Measurements from ENCODE around the gene PCDHGB1.
"Not testable (repeated sequence)": the region's sequence is repeated elsewhere in the genome, so short reads cannot be mapped to it uniquely, and the experiment has no call there.

PCDHGB1 gene

DNA sequence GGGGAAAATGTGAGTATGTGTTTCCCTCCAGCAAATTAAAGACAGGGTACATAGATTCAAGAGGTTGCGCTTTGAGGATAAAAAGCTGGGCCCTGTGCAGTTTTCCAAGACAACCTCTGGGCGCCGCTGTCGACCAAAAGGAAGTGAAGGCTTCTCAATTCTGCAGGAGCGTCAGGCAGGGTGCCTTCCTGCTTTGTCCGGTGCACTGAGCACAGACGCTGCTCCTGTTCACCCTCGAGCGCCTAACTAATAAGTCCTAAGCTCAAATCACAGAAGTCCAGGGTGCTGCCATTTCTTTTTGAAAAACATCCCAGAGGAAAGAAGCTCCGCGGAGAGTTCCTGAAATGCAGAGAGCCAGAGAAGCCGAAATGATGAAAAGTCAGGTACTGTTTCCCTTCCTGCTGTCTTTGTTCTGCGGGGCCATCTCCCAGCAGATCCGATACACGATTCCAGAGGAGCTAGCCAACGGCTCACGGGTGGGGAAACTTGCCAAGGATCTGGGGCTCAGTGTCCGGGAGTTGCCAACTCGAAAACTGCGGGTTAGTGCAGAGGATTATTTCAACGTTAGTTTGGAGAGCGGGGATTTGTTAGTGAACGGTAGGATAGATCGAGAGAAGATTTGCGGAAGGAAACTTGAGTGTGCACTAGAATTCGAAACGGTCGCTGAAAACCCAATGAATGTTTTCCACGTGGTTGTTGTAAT is at the start of gene PCDHGB1:
Gene PCDHGB1, plus strand, starts transcription at position 183 of the 703 bp plus-strand sequence. Its CDS starts 162 bp downstream, at position 345.
- peak; percentile 62 to 74 for DNase-seq

GRCh38 chr5:141303756-141304155 is 46.1 kb upstream of the PCDHGB1 start, which contains the start of gene SLC25A2:
Gene SLC25A2 (minus strand): TSS chr5:141304049. CDS start chr5:141303865, 184 bp downstream.
- DNase-seq, result no peak

DNA sequence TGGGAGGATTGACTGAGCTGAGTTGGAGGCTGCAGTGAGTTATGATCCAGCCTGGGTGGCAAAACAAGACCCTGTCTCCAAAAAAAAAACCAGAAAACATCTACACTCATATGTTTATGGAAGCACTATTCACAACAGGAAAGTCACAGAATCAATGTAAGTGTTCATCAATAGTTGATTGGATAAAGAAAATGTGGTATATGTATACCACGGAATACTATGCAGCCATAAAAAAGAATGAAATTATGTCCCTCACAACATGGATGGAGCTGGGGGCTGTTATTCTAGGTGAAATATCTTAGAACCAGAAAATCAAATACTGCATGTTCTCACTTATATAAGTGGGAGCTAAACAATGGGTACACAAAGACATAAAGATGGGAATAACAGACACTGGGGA is 43.3 kb upstream of the PCDHGB1 start:
- DNase-seq, result no peak

- DNase-seq, result no peak
These were observed 36.2 kb upstream of the PCDHGB1 start for GRCh38 chr5:141313711-141314110.

GRCh38 chr5:141316963-141317362 is 32.9 kb upstream of the PCDHGB1 start:
- DNase-seq, result not testable (repeated sequence)

GRCh38 chr5:141319202-141319601 is 30.7 kb upstream of the PCDHGB1 start:
- no peak for DNase-seq

- DNase-seq, result no peak
These were observed 30.2 kb upstream of the PCDHGB1 start for GRCh38 chr5:141319699-141320098.

DNA sequence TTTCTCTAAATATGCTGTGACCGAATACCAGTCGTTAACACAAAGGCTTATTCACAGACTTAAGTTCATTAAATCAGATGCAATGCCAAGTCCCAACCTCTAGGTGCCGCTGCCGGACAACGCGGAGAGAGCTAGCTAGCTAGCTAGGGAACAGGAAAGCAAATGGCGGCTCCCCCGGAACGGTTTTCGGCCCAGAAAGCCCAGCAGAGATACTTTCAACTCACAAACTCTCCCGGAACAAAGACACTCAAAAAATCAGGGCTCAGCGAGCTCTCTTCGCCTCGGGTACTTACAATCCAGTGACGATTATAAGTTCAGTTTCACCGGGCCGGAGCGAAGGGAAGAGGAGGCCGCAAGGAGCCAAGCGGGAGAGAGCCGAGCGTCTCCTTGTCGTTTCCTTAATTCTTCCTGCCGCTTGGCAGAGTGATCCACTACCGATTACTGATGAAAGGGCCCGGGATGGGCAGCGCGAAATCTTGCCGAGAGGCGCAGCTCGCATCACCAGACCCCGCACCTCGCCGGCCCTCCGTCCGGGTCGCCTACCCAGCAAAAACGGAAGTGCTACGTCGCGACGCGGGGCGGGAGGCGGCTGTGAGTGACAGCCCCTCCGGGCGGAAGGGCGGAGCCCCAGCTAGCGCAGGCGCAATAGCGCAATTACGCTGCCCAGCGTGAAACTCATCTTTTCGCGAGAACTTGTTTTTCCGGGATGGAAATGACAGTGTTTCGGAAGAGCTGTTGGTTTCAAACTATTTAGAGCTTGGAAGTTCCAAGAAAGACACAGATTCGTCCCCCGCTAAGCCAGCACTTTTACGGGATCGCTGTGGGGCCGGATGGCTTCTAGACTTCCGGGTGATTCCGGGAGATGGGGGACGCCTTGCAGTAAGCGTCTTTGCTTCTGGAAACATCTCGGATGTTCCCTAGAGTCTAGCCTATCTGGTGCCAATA is 29.4 kb upstream of the PCDHGB1 start, which contains the start of gene TAF7:
Gene TAF7, minus strand, starts transcription at position 560 of the 945 bp plus-strand sequence. CDS start 740 bp downstream, outside the sequence.
- DNase-seq, result peak; percentile 86 to 94

DNA sequence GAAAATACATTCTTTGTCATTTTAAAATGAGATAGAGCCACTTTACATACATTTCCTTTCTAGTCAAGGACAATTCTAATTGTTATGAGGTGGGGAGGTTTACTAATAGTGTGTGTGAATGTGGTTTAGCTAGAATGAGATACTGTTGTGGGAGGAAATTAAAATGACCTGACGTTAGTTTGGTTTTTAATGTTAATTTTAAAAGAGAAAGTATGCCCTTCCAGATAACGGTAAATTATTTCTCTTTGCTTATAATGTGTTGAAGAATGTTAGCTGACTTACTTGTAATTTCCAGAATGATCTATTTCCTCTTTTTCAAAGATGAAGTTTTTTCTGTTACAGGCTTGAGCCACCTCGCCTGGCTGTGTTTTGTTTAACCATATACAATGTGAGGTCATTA is 27.6 kb upstream of the PCDHGB1 start:
- no peak for DNase-seq

- peak; percentile 13 to 76 for DNase-seq
These were observed 23.6 kb upstream of the PCDHGB1 start for GRCh38 chr5:141326088-141326854.

DNA sequence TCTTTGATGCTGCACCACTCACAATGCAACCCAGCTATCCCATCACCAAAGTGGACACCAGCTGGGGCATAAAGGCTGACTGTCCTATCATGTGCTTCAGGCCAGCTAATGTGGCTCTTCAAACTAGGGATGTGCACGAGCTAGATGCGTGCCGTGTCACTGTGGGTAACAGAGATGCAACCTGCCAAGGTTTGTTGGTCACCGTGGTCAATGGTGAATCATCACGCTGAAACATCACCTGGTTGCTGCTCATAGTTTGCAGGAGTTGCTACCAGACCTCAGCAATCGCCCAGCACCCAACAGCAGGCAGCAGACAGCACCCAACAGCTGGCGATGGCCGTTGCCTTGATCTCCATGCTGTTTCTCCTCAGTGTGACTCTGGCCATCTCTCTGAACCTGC is 21.7 kb upstream of the PCDHGB1 start:
- DNase-seq, result no peak

- peak; percentile 34 to 79 for DNase-seq
These were observed 19.4 kb upstream of the PCDHGB1 start, which contains the start of gene PCDHGA1 for GRCh38 chr5:141330299-141331080. Gene PCDHGA1 (plus strand): TSS chr5:141330514.

DNA sequence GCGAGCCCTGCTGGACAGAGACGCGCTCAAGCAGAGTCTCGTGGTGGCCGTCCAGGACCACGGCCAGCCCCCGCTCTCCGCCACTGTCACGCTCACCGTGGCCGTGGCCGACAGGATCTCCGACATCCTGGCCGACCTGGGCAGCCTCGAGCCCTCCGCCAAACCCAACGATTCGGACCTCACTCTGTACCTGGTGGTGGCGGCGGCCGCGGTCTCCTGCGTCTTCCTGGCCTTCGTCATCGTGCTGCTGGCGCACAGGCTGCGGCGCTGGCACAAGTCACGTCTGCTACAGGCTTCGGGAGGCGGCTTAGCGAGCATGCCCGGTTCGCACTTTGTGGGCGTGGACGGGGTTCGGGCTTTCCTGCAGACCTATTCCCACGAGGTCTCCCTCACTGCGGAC is 17.3 kb upstream of the PCDHGB1 start:
- DNase-seq, result not testable (repeated sequence)

DNA sequence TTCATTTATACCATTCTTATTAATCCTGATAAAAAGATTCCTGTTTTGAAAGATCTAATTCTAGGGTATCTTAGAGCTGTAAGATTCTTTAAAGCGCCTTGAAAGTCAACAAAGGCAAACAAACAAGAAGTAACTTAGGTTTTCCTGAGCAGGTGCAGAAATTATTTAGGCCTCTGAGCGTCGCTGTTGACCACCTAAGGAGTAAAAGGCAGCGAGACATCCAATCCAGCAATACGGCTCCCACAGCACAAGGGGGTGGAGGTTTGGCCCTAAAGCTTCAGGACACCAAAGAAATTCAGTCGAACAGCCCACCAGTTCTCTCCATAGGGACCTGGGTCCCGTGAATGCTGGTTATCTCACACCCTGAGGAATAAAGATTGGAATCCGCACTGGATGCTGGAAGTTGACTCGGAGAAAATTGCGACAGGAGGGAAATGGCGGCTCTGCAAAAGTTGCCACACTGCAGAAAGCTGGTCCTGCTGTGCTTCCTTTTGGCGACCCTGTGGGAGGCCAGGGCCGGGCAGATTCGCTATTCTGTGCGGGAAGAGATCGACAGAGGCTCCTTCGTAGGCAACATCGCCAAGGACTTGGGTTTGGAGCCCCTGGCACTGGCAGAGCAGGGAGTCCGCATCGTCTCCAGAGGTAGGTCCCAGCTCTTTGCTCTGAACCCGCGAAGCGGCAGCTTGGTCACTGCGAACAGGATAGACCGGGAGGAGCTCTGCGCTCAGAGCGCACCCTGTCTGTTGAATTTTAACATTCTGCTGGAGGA is 11.2 kb upstream of the PCDHGB1 start, which contains the start of gene PCDHGA2:
Gene PCDHGA2, plus strand, starts transcription at position 223 of the 769 bp plus-strand sequence.
- DNase-seq, result peak; percentile 11 to 42

DNA sequence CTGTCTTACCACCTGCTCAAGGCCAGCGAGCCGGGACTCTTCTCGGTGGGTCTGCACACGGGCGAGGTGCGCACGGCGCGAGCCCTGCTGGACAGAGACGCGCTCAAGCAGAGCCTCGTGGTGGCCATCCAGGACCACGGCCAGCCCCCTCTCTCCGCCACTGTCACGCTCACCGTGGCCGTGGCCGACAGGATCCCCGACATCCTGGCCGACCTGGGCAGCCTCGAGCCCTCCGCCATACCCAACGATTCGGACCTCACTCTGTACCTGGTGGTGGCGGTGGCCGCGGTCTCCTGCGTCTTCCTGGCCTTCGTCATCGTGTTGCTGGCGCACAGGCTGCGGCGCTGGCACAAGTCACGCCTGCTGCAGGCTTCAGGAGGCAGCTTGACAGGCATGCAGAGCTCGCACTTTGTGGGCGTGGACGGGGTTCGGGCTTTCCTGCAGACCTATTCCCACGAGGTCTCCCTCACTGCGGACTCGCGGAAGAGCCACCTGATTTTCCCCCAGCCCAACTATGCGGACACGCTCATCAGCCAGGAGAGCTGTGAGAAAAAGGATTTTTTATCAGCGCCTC is 9.0 kb upstream of the PCDHGB1 start:
- not testable (repeated sequence) for DNase-seq

- DNase-seq, result no peak
These were observed 7.1 kb upstream of the PCDHGB1 start for GRCh38 chr5:141342773-141343172.

DNA sequence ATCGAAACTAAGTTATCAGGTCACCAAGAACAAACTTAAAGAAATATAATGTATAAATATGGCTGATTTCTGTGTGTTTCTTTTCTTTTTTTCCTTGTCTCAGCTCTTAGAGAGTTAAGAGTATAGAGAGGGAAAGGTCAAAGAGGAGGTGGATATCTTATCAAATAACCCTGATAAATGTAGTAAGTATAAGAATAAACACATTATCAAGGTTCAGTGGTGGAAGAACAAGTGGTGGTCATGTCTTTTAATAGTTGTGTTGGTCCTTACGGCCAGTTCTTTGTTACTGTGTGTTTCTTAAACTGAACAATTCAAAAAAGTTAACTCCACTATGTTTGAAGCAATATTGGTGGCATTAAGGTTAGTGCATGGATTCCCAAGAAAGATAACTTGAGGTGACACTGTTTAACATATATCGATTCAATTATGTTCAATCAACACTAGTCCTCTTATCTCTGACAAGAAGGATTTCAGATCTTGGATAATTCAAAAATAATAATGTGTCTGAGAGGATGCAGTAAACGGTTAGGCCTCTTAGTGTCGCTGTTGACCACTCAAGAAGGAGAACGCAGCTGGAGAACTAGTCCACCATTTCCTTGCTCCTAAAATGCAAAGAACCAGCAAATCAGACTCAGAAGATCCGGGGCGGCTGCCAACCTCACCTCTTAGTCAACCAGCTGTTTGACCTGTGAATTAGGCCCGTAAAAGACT is 6.5 kb upstream of the PCDHGB1 start, which contains the start of gene PCDHGA3:
Gene PCDHGA3, plus strand, starts transcription at position 588 of the 711 bp plus-strand sequence. CDS start 205 bp downstream, outside the sequence.
- DNase-seq, result peak in 1 of 2 experiments; percentile 15

DNA sequence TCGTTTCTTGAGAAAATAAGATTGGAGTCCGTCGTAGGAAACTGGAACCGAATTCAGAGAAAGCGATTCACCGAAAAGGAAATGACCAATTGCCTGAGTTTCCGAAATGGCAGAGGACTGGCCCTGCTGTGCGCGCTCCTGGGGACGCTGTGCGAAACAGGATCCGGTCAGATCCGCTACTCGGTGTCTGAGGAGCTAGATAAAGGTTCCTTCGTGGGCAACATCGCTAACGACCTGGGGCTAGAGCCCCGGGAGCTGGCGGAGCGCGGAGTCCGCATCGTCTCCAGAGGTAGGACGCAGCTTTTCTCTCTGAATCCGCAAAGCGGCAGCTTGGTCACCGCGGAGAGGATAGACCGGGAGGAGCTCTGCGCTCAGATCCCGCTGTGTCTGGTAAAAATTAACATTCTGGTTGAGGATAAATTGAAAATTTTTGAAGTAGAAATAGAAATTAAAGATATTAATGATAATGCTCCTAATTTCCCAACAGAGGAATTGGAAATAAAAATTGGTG is 5.9 kb upstream of the PCDHGB1 start:
- DNase-seq, result no peak

- no peak for DNase-seq
These were observed 4.6 kb upstream of the PCDHGB1 start for GRCh38 chr5:141345327-141345726.
